HEK293 (cell line): Measurements from ENCODE around the gene GMDS.

Source experiments
- CTCF ChIA-PET: fragments of 350-600 bp; formaldehyde crosslinking; extraction: SDS; loops from one replicate; lab custom pipeline; 2021; ENCODE audit warnings: antibody characterized with exemption; lab: Yijun Ruan, JAX
- POLR2A ChIA-PET: fragments of 300-600 bp; formaldehyde crosslinking; extraction: SDS; loops from one replicate; lab custom pipeline; 2020; ENCODE audit warnings: antibody characterized with exemption, inconsistent platforms; lab: Yijun Ruan, JAX
- H3K27ac ChIP-seq: fragments of 200-500 bp; sonication (Bioruptor generic); 2 replicates; pipeline ENCODE4 v1.5.1; 2014; ENCODE audit warnings: low read depth, low read length, control low read depth, inconsistent platforms; ENCODE audit errors: extremely low read depth
- H3K36me3 ChIP-seq, 2 experiments: fragments of 200-500 bp in 1 of 2; sonication (Bioruptor generic) in 1 of 2; 1 replicate in 1 of 2; 2 replicates in 1 of 2; pipeline ENCODE4 v1.5.1; 2014 to 2017; ENCODE audit warnings: inconsistent platforms in 2 of 2, low read length in 2 of 2; ENCODE audit not compliant: control insufficient read depth in 2 of 2, insufficient read depth in 1 of 2
- H3K4me1 ChIP-seq: fragments of 200-500 bp; sonication (Bioruptor generic); 2 replicates; pipeline ENCODE4 v1.5.1; 2014; ENCODE audit warnings: mild to moderate bottlenecking, low read length, inconsistent platforms; ENCODE audit not compliant: control insufficient read depth, insufficient read depth
- H3K4me3 ChIP-seq: 2 replicates; pipeline ENCODE4 v1.5.1; 2011; ENCODE audit warnings: low read depth, mild to moderate bottlenecking, control low read depth, low read length, moderate library complexity
- H3K9me3 ChIP-seq: fragments of 200-500 bp; sonication (Bioruptor generic); 2 replicates; pipeline ENCODE4 v1.5.1; 2014; ENCODE audit warnings: low read depth, low read length, inconsistent platforms; ENCODE audit not compliant: control insufficient read depth, insufficient read depth
- BCL6B ChIP-seq: fragments of 450-650 bp; formaldehyde crosslinking; IDR thresholded peaks from 2 replicates; pipeline ENCODE4 v1.5.1; 2017; ENCODE audit warnings: missing biosample characterization, missing genetic modification characterization
- KLF16 ChIP-seq: fragments of 450-650 bp; formaldehyde crosslinking; IDR thresholded peaks from 2 replicates; pipeline ENCODE4 v1.5.1; 2017; ENCODE audit warnings: missing biosample characterization, missing genetic modification characterization
- MYNN ChIP-seq: fragments of 450-650 bp; formaldehyde crosslinking; IDR thresholded peaks from 2 replicates; pipeline ENCODE4 v1.5.1; 2016; ENCODE audit warnings: missing biosample characterization, missing genetic modification characterization, borderline replicate concordance
- PBX3 ChIP-seq: sonication (generic); formaldehyde crosslinking; IDR thresholded peaks from 2 replicates; pipeline ENCODE4 v1.8.1; 2022; ENCODE audit warnings: mild to moderate bottlenecking, moderate library complexity, missing genetic modification reagents
- REPIN1 ChIP-seq: fragments of 450-650 bp; formaldehyde crosslinking; IDR thresholded peaks from 2 replicates; pipeline ENCODE4 v1.5.1; 2017; ENCODE audit warnings: missing biosample characterization, missing genetic modification characterization, low read depth
- TRIM28 ChIP-seq: IDR thresholded peaks from 2 replicates; pipeline ENCODE4 v1.6.1; 2011; ENCODE audit warnings: low read length, control low read depth, borderline replicate concordance
- YY1 ChIP-seq: fragments of 450-650 bp; formaldehyde crosslinking; IDR thresholded peaks from 2 replicates; pipeline ENCODE4 v1.5.1; 2018; ENCODE audit warnings: missing biosample characterization, missing genetic modification characterization
- ZFHX2 ChIP-seq: fragments of 450-650 bp; formaldehyde crosslinking; conservative IDR thresholded peaks from 2 replicates; pipeline ENCODE4 v1.5.1; 2016; ENCODE audit warnings: missing biosample characterization, missing genetic modification characterization
- ZNF140 ChIP-seq: fragments of 450-650 bp; formaldehyde crosslinking; IDR thresholded peaks from 2 replicates; pipeline ENCODE4 v1.5.1; 2016; ENCODE audit warnings: missing biosample characterization, missing genetic modification characterization
- ZNF354C ChIP-seq: fragments of 450-650 bp; formaldehyde crosslinking; IDR thresholded peaks from 2 replicates; pipeline ENCODE4 v1.5.1; 2016; ENCODE audit warnings: missing biosample characterization, missing genetic modification characterization, low read depth, borderline replicate concordance
- ZNF423 ChIP-seq: fragments of 450-650 bp; formaldehyde crosslinking; IDR thresholded peaks from 2 replicates; pipeline ENCODE4 v1.5.1; 2016; ENCODE audit warnings: missing biosample characterization, missing genetic modification characterization
- ZNF48 ChIP-seq: fragments of 450-650 bp; formaldehyde crosslinking; IDR thresholded peaks from 2 replicates; pipeline ENCODE4 v1.5.1; 2016; ENCODE audit warnings: missing biosample characterization, missing genetic modification characterization
- ZNF530 ChIP-seq: fragments of 450-650 bp; formaldehyde crosslinking; IDR thresholded peaks from 2 replicates; pipeline ENCODE4 v1.5.1; 2016; ENCODE audit warnings: low read depth, missing biosample characterization, missing genetic modification characterization
- ZNF677 ChIP-seq: fragments of 450-650 bp; IDR thresholded peaks from 2 replicates; pipeline ENCODE4 v1.5.0; 2018; ENCODE audit warnings: missing biosample characterization, mild to moderate bottlenecking, missing genetic modification characterization, moderate library complexity
- ZNF701 ChIP-seq: fragments of 450-650 bp; formaldehyde crosslinking; IDR thresholded peaks from 2 replicates; pipeline ENCODE4 v1.5.1; 2016; ENCODE audit warnings: missing biosample characterization, missing genetic modification characterization
- ZNF747 ChIP-seq: fragments of 450-650 bp; formaldehyde crosslinking; IDR thresholded peaks from 2 replicates; pipeline ENCODE4 v1.5.1; 2016; ENCODE audit warnings: missing biosample characterization, missing genetic modification characterization
- ZNF791 ChIP-seq: fragments of 450-650 bp; formaldehyde crosslinking; IDR thresholded peaks from 2 replicates; pipeline ENCODE4 v1.5.1; 2016; ENCODE audit warnings: missing biosample characterization, missing genetic modification characterization
- ZSCAN16 ChIP-seq: fragments of 450-650 bp; formaldehyde crosslinking; IDR thresholded peaks from 2 replicates; pipeline ENCODE4 v1.5.1; 2016; ENCODE audit warnings: missing biosample characterization, missing genetic modification characterization
- TF ChIP-seq, protein P1 (sequence below): fragments of 450-650 bp; formaldehyde crosslinking; IDR thresholded peaks from 2 replicates; pipeline ENCODE4 v1.5.1; 2016; ENCODE audit warnings: missing biosample characterization, missing genetic modification characterization
- TF ChIP-seq, protein P2 (sequence below): fragments of 450-650 bp; formaldehyde crosslinking; IDR thresholded peaks from 2 replicates; pipeline ENCODE4 v1.5.1; 2016; ENCODE audit warnings: missing biosample characterization, missing genetic modification characterization

Gene GMDS

DNA sequence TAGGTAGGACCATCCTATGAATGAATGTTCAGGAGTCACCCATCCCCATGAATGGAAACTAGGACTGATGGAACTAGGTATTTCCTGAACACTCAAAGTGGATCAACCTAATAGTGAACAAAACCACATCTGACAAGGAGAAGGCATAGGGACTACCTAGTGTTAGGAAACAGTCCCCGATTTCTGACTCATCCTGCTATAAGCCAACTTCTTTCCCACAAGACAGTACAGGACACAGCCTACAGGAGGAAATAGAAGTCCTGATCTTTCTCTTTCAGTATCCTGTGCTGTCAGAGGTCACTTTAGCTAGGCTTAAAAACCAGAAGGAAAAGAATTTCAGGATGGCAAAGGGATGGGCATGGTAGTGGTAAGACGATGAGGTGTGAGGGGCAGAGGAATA, 19.5 kb upstream of the GMDS start:
- CTCF ChIA-PET: interaction anchor here (0.6 kb wide), 1 partner anchor 509 kb away, joined by 3 read pairs; no protein-coding TSS in a partner anchor
- Histone ChIP-seq H3K4me3 (no peak overlapping the region), H3K36me3 (peaks cover 0 to 6% of the 10 kb centered on the region in 2 experiments; a peak in 1 of 3 replicates), H3K4me1 (no peaks in the 10 kb centered on the region), H3K27ac (no peak overlapping the region), H3K9me3 (no peaks in the 10 kb centered on the region)
- TF ChIP-seq ZNF701 (tag by site-specific recombination): no peak
- TF ChIP-seq ZNF354C (tag by site-specific recombination): no peak
- no peak for TF ChIP-seq ZNF48
- no peak for TF ChIP-seq ZFHX2 (tag by site-specific recombination)
- no peak for TF ChIP-seq REPIN1 (tag by site-specific recombination)
- no peak for TF ChIP-seq ZNF530 (tag by site-specific recombination)
- no peak for TF ChIP-seq ZNF423 (tag by site-specific recombination)
- no peak for TF ChIP-seq ZNF791 (tag by site-specific recombination)
- POLR2A ChIA-PET: no interaction called here

- no peaks in the 10 kb centered on the region for H3K9me3 ChIP-seq
- ChIA-PET POLR2A (interaction anchor here (0.5 kb wide), 1 partner anchor 59 kb away, joined by 5 read pairs; no protein-coding TSS in a partner anchor), CTCF (no interaction called here)
- H3K4me3 ChIP-seq: no peak overlapping the region
- H3K4me1 ChIP-seq: no peaks in the 10 kb centered on the region
- no peak for TF ChIP-seq TRIM28
- H3K36me3 ChIP-seq: peaks cover 0 to 6% of the 10 kb centered on the region in 2 experiments; a peak in 1 of 3 replicates
- H3K27ac ChIP-seq: no peak overlapping the region
Measured at GRCh38 chr6:2263896-2264295, 18.5 kb upstream of the GMDS start.

DNA sequence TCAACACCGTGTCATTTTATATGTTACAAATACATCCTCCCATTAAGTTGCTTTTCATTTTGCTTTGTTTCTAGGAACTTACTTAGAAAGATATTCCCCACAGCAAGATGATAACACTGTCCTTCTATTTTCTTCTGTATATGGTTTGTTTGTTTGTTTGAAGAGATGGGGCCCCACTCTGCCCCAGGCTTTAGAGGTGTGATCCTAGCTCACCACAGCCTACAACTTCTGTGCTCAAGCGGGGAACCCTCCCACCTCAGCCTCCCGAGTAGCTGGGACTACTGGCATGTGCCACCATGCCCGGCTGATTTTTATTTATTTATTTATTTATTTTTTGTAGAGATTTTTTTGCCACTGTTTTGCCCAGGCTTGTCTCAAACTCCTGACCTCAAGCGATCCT, 14.2 kb upstream of the GMDS start:
- H3K36me3 ChIP-seq: peaks cover 0 to 14% of the 10 kb centered on the region in 2 experiments; a peak in 1 of 3 replicates
- TF ChIP-seq YY1 (tag by site-specific recombination) (no peak), BCL6B (tag by site-specific recombination) (0 out of 2 replicates have a peak, but pooled peaks have one; percentile 21)
- H3K27ac ChIP-seq: no peak overlapping the region
- POLR2A ChIA-PET: no interaction called here
- H3K4me1 ChIP-seq: no peaks in the 10 kb centered on the region
- no peak overlapping the region for H3K4me3 ChIP-seq
- H3K9me3 ChIP-seq: no peaks in the 10 kb centered on the region
- CTCF ChIA-PET: no interaction called here

GRCh38 chr6:2259002-2259494, 13.6 kb upstream of the GMDS start:
- H3K27ac ChIP-seq: no peak overlapping the region
- CTCF ChIA-PET: no interaction called here
- H3K9me3 ChIP-seq: no peaks in the 10 kb centered on the region
- H3K4me1 ChIP-seq: no peaks in the 10 kb centered on the region
- POLR2A ChIA-PET: no interaction called here
- TF ChIP-seq PBX3 (CRISPR knock-in tag): no peak
- no peak for TF ChIP-seq ZNF677 (tag by site-specific recombination)
- TF ChIP-seq KLF16 (tag by site-specific recombination): no peak
- TF ChIP-seq, protein P1, sequence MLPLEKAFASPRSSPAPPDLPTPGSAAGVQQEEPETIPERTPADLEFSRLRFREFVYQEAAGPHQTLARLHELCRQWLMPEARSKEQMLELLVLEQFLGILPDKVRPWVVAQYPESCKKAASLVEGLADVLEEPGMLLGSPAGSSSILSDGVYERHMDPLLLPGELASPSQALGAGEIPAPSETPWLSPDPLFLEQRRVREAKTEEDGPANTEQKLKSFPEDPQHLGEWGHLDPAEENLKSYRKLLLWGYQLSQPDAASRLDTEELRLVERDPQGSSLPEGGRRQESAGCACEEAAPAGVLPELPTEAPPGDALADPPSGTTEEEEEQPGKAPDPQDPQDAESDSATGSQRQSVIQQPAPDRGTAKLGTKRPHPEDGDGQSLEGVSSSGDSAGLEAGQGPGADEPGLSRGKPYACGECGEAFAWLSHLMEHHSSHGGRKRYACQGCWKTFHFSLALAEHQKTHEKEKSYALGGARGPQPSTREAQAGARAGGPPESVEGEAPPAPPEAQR (tag by site-specific recombination): no peak
- TF ChIP-seq ZNF140: no peak
- TF ChIP-seq, protein P2, sequence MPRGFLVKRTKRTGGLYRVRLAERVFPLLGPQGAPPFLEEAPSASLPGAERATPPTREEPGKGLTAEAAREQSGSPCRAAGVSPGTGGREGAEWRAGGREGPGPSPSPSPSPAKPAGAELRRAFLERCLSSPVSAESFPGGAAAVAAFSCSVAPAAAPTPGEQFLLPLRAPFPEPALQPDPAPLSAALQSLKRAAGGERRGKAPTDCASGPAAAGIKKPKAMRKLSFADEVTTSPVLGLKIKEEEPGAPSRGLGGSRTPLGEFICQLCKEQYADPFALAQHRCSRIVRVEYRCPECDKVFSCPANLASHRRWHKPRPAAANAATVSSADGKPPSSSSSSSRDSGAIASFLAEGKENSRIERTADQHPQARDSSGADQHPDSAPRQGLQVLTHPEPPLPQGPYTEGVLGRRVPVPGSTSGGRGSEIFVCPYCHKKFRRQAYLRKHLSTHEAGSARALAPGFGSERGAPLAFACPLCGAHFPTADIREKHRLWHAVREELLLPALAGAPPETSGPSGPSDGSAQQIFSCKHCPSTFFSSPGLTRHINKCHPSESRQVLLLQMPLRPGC (tag by site-specific recombination): no peak
- no peak for TF ChIP-seq ZNF747 (tag by site-specific recombination)
- TF ChIP-seq MYNN (tag by site-specific recombination): no peak
- no peak for TF ChIP-seq ZSCAN16 (tag by site-specific recombination)
- no peak overlapping the region for H3K4me3 ChIP-seq
- H3K36me3 ChIP-seq: peaks cover 0 to 13% of the 10 kb centered on the region in 2 experiments; a peak in 1 of 3 replicates
